Measurements from ENCODE around the gene RBM7. TPM values are rescaled to one million over a fixed set of nuclear protein-coding genes. Genes with fewer than 3 reads are reported as not detected.

Gene RBM7
- polyA plus RNA-seq, 1 donor (not counting 4 experiments of a cell fraction or from before 2014, with no cell fraction given): 38.2 TPM

- DNase-seq (ENCODE audit: low read depth, low spot score): no peak
- peak overlapping the region in 1 of 3 experiments; percentile 82 for H3K4me3 ChIP-seq (ENCODE audit: control insufficient read depth in 2 of 3, extremely low read depth in 1 of 3, insufficient read depth in 2 of 3, low read depth in 1 of 3, low read length in 3 of 3)
- TF ChIP-seq CTCF (optimal IDR thresholded peaks at IDR 0.05 in 1 of 3, IDR thresholded peaks at IDR 0.05 in 1 of 3, conservative IDR thresholded peaks at IDR 0.05 in 1 of 3; ENCODE audit: extremely low read depth in 1 of 3, insufficient read depth in 2 of 3, low read length in 3 of 3): no peak
- TF ChIP-seq EZH2 (IDR thresholded peaks at IDR 0.05; ENCODE audit: low read length): no peak
- H3K9me1 ChIP-seq (ENCODE audit: control insufficient read depth, extremely low read depth, insufficient read depth, low read length): no peaks in the 10 kb centered on the region
- H4K20me1 ChIP-seq (ENCODE audit: control insufficient read depth, extremely low read depth, insufficient read depth, low read length): no peaks in the 10 kb centered on the region
- no peaks in the 10 kb centered on the region for H3K27me3 ChIP-seq (ENCODE audit: control insufficient read depth, extremely low read depth, insufficient read depth, low read length)
- peaks cover 20% of the 10 kb centered on the region for H3K4me1 ChIP-seq (ENCODE audit: control insufficient read depth, extremely low read depth, insufficient read depth, low read length)
- H3K36me3 ChIP-seq (ENCODE audit: control insufficient read depth in 2 of 2, extremely low read depth in 1 of 2, insufficient read depth in 2 of 2, low read length in 2 of 2): peaks cover 0 to under 1% of the 10 kb centered on the region in 2 experiments
- H3K79me2 ChIP-seq (ENCODE audit: control insufficient read depth, insufficient read depth, low read length): peaks cover 39% of the 10 kb centered on the region
- H3K9ac ChIP-seq (ENCODE audit: control insufficient read depth, extremely low read depth, insufficient read depth, low read length): no peak overlapping the region
- no peak for FAIRE-seq
- peak overlapping the region; percentile 70 for H3K4me2 ChIP-seq (ENCODE audit: control insufficient read depth, extremely low read depth, insufficient read depth, low read depth, low read length)
- H3K9me3 ChIP-seq (ENCODE audit: control insufficient read depth, low read depth, low read length): no peaks in the 10 kb centered on the region
- dilution Hi-C loops (cut with MboI; ENCODE audit: extremely low pct_ligation_motif_present, low sequenced_read_pairs): no loop called here
- no peak overlapping the region for H3K27ac ChIP-seq (ENCODE audit: control insufficient read depth, insufficient read depth, low read length)
- H2AFZ ChIP-seq (ENCODE audit: control insufficient read depth, low read length): peak overlapping the region; percentile 10
Observed at GRCh38 chr11:114438303-114438702, 37.8 kb downstream of the RBM7 start.

GRCh38 chr11:114439229-114440120 lies 39.0 kb downstream of the RBM7 start, which contains the start of gene REXO2:
TSS of gene REXO2 (plus strand) at chr11:114439467. CDS start at chr11:114439529, 62 bp downstream.
- DNase-seq (ENCODE audit: low read depth, low spot score) (peak; percentile 70), FAIRE-seq (peak; percentile 20)
- Histone ChIP-seq H4K20me1 (ENCODE audit: control insufficient read depth, extremely low read depth, insufficient read depth, low read length) (no peaks in the 10 kb centered on the region), H3K4me2 (ENCODE audit: control insufficient read depth, extremely low read depth, insufficient read depth, low read depth, low read length) (peak within 1 kb of the TSS; percentile 70), H2AFZ (ENCODE audit: control insufficient read depth, low read length) (peak within 1 kb of the TSS; percentile 93), H3K36me3 (ENCODE audit: control insufficient read depth in 2 of 2, extremely low read depth in 1 of 2, insufficient read depth in 2 of 2, low read length in 2 of 2) (peaks cover 5 to 12% of the 10 kb centered on the region in 2 experiments), H3K27ac (ENCODE audit: control insufficient read depth, insufficient read depth, low read length) (peak within 1 kb of the TSS; percentile 74), H3K79me2 (ENCODE audit: control insufficient read depth, insufficient read depth, low read length) (peaks cover 51% of the 10 kb centered on the region), H3K9ac (ENCODE audit: control insufficient read depth, extremely low read depth, insufficient read depth, low read length) (peak within 1 kb of the TSS; percentile 94), H3K4me1 (ENCODE audit: control insufficient read depth, extremely low read depth, insufficient read depth, low read length) (peaks cover 20% of the 10 kb centered on the region), H3K27me3 (ENCODE audit: control insufficient read depth, extremely low read depth, insufficient read depth, low read length) (no peaks in the 10 kb centered on the region), H3K9me1 (ENCODE audit: control insufficient read depth, extremely low read depth, insufficient read depth, low read length) (no peaks in the 10 kb centered on the region), H3K4me3 (ENCODE audit: control insufficient read depth in 2 of 3, extremely low read depth in 1 of 3, insufficient read depth in 2 of 3, low read depth in 1 of 3, low read length in 3 of 3) (peak within 1 kb of the TSS; percentile 73 to 100 (median 82)), H3K9me3 (ENCODE audit: control insufficient read depth, low read depth, low read length) (no peaks in the 10 kb centered on the region)
- dilution Hi-C loops (cut with MboI; ENCODE audit: extremely low pct_ligation_motif_present, low sequenced_read_pairs): no loop called here
- peak; percentile 26 to 58 (median 37) for TF ChIP-seq CTCF (optimal IDR thresholded peaks at IDR 0.05 in 1 of 3, IDR thresholded peaks at IDR 0.05 in 1 of 3, conservative IDR thresholded peaks at IDR 0.05 in 1 of 3; ENCODE audit: extremely low read depth in 1 of 3, insufficient read depth in 2 of 3, low read length in 3 of 3)
- TF ChIP-seq EZH2 (IDR thresholded peaks at IDR 0.05; ENCODE audit: low read length): no peak
